Measurements from ENCODE around the gene TXNDC5.

DNA sequence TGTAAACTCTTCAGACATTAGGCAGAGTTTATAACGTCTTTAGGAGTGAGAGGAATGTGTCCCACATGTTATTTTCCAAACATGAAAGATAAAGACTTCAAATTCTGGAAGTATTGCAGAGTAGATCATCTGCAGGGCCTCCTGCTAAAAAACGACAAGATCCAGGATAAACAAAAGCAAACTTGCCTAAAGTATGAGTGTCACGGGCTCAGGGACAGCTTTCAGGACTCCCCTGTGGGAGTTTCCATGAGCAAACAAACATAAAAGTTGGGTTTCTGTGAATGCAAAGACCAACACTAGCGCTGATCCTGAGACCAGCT, 76.9 kb downstream of the TXNDC5 start:
- no peak for TF ChIP-seq CTCF (conservative IDR thresholded peaks at IDR 0.05; ENCODE audit: low read length)
- TF ChIP-seq EZH2phosphoT487 (IDR thresholded peaks at IDR 0.05; ENCODE audit: borderline replicate concordance, low read depth, low read length), result no peak

Data from OCI-LY7 (cell line).